Stimulated activated naive CD4-positive, alpha-beta T cell (primary cell): ENCODE results near the gene TANC1.
A peak's percentile ranks its signal among the peaks of the same experiment; 100 is the strongest.
"Not testable (repeated sequence)": the region's sequence is repeated elsewhere in the genome, so short reads cannot be mapped to it uniquely, and the experiment has no call there.

Experiments used
- DNase-seq, 6 experiments: peaks; one replicate each; lab custom pipeline; 2025; lab: John Stamatoyannopoulos, UW

TANC1 gene

GRCh38 chr2:159029936-159030335, 61.5 kb downstream of the TANC1 start:
- DNase-seq: no peak

GRCh38 chr2:159030674-159031380, 62.4 kb downstream of the TANC1 start:
- DNase-seq: no peak

- no peak for DNase-seq
Observed at GRCh38 chr2:159032146-159032545, 63.7 kb downstream of the TANC1 start.

- no peak for DNase-seq
Observed at GRCh38 chr2:159032580-159032979, 64.1 kb downstream of the TANC1 start.

- no peak for DNase-seq
Observed at GRCh38 chr2:159034713-159035112, 66.3 kb downstream of the TANC1 start.

- DNase-seq: peak in 5 of 6 experiments; percentile 0 to 47 (median 7)
Observed at GRCh38 chr2:159035790-159036411, 67.5 kb downstream of the TANC1 start.

GRCh38 chr2:159036461-159036860, 68.0 kb downstream of the TANC1 start:
- DNase-seq: not testable (repeated sequence)

- not testable (repeated sequence) for DNase-seq
Observed at GRCh38 chr2:159041328-159041727, 72.9 kb downstream of the TANC1 start.

- DNase-seq: no peak
Observed at GRCh38 chr2:159042115-159042850, 73.8 kb downstream of the TANC1 start.

- DNase-seq: no peak
Observed at GRCh38 chr2:159043710-159044109, 75.3 kb downstream of the TANC1 start.

- no peak for DNase-seq
Observed at GRCh38 chr2:159044804-159045286, 76.4 kb downstream of the TANC1 start.

- no peak for DNase-seq
Observed at GRCh38 chr2:159045545-159046454, 77.4 kb downstream of the TANC1 start.

GRCh38 chr2:159046966-159047365, 78.5 kb downstream of the TANC1 start:
- DNase-seq: no peak

GRCh38 chr2:159050426-159050825, 82.0 kb downstream of the TANC1 start:
- no peak for DNase-seq

GRCh38 chr2:159051133-159051532, 82.7 kb downstream of the TANC1 start:
- DNase-seq: no peak

- no peak for DNase-seq
Observed at GRCh38 chr2:159051661-159052060, 83.2 kb downstream of the TANC1 start.

- DNase-seq: no peak
Observed at GRCh38 chr2:159052157-159052601, 83.7 kb downstream of the TANC1 start.

GRCh38 chr2:159053161-159054031, 85.0 kb downstream of the TANC1 start:
- no peak for DNase-seq

GRCh38 chr2:159054032-159054334, 85.5 kb downstream of the TANC1 start:
- no peak for DNase-seq

GRCh38 chr2:159054985-159055384, 86.5 kb downstream of the TANC1 start:
- no peak for DNase-seq

GRCh38 chr2:159060518-159060917, 92.1 kb downstream of the TANC1 start:
- DNase-seq: no peak
